ENCODE measurements around the gene OR6A2.

Gene OR6A2

DNA sequence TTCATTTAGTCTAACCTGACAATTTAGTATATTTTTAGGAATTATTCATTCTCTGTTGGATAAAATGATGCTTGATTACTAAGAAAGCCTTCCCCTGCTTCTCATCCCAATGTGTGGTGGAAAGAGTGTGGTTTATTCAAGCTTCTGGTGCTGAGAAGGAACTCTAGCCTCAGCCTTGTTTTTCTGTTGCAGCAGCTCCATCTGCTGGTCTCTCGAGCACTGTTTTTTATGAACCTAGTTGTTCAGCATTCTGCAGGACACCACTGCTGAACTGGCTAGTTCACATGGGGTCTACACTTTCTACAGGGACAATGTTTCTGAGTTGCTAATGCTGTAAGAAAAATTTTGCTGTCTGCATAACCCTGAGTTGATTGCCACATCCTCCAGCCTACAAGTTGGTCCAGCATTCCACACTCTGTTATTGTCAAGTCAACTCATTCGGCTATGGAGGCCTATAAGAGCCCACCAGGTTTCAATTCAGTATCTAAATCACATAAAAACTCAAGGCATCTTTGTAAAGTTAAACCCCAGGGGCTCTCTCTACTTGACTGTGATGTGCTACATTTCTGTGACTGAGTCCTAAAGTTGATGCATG, 42.0 kb downstream of the OR6A2 start:
- DNase-seq (ENCODE audit: low read depth in 2 of 2), result peak; percentile 27 to 52

DNA sequence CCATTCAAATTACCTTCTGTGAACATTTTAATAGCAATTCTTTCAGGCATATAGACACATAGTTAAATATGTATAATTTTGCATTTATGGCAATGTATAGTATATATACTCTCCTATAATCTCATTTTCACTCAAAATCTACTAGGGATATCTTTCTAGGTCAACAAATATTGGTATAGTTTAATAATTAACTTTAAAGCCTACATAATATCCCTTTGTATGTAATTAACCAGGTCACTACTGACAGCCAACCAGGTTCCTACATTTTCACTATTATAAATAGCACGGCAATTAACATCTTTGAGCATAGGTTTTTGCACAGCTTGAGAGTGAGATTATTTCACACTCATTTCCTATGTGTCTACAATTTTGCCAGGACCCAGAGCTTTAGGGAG, 43.5 kb downstream of the OR6A2 start:
- DNase-seq (ENCODE audit: low read depth in 2 of 2), result no peak

DNA sequence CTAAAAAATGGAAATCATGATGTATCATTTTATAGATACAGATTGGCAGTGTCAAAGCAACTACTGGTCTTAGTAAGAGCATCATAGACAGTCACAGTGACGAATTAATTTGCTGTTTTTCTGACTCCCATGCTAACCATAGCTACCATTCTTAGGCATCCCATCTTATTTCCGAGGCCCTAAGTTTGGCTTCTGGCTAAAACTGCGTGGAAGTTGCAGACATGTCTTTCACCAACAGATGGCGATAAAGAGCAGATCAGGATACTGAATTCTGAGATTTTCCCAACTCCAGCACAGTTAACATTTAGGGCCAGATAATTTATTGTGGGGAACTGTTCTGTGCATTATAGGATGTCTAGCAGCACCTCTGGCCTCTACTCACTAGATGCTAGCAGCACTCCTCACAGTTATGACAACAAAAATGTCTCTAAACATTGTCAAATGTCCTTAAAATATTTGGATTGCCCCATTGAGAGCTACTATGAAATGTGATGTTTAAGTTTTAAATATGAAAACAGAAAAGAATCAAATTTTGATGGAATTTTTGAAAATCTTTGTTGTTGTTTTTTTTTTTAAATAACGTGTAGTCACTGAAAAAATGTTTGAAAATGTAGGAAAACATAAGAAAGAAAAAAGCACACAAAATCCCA, 44.1 kb downstream of the OR6A2 start:
- no peak for DNase-seq (ENCODE audit: low read depth in 2 of 2)

DNA sequence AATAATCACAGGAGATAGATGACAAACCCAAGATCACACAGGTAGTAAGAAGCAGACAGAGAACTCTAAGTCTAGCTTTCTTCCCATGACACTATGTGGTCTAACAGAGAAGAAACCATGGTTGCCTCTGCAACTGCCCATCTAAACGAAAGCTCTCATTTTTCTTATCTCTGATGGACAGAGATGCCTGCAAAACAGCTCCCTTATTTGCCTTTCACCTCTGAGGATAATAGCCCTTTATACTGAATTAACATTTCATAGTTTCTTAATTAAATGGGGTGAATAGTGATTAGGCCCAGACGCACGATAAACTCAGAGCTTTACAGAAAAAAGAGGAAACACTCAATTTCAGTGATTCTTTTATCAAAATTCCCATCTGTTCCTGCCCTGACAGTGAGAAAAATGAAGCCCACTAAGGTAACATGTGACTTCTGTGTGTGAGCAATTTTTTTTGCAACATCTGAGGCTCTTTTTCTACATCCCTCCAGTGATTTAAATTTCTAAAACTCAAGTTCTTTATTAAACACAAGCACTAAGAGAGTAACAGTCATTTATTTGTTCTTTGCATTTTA, 52.3 kb downstream of the OR6A2 start:
- DNase-seq (ENCODE audit: low read depth in 2 of 2), result no peak

DNA sequence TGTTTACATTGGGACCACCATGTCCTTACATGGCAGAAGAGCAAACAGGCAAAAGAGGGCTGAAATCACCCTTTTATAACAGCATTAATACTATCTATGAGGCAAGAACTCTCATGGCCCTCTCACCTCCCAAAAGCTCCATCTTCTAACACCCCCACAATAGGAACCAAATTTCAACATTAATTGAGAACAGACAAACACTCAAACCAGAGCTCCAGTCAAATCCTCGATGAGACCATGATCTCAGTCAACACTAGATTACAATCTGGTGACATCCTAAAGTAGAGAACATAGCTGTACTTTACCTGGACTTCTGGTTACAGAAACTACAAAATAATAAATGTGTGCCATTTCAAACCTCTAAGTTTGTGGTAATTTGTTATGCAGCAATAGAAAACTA, 52.9 kb downstream of the OR6A2 start:
- DNase-seq (ENCODE audit: low read depth in 2 of 2), result no peak

DNA sequence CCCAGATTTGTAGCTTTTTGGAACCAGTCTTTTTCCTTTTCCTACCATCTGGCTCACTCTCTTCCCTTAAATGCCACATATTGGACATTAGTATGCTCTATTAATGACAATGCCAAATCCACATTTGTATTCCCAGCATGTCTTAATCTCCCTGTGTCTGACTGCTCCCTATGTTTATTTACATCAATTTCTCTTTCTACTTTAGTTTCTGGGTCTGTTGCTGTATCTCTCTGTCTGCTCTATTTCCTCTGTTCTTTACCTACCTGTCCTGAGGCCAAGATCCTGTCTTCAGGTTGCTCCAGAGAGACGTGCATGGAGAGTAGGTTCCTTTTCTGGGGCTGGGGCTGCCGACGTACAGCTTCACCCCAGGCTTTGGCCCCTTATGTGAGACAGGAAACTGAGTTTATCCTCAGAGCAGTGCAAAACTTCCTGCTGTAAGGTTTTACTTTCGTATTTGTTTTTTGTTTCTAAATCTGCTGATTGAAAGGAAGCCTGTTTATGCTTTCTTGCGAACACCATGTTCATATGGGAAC, 53.3 kb downstream of the OR6A2 start:
- peak in 1 of 2 donors; percentile 15 for DNase-seq (ENCODE audit: low read depth in 2 of 2)

DNA sequence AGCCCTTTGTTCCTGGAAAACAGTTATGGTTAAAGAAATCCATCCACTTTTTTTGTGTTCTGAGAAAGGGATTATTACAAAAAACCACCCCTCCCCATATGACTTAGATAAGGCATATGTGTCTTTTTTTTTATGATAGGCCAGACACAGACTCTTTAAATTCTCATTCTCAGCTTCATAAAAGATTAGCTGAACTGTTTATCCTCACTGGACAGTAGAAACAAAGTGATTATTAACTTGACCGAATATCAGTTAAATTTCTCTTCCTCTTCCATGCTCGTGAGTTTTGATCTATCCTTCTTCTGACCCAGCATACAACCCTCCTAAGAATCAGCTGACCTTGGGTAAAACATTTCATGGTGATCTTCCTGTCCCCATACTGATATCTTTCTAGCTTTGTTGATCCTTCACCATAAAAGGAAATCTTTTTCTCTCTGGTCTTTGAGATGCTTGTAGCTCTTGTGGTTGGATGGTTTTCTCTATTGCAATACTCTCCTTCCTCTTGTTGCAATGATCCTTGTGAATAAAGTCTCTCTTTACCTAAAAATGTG, 53.9 kb downstream of the OR6A2 start:
- no peak for DNase-seq (ENCODE audit: low read depth in 2 of 2)

DNA sequence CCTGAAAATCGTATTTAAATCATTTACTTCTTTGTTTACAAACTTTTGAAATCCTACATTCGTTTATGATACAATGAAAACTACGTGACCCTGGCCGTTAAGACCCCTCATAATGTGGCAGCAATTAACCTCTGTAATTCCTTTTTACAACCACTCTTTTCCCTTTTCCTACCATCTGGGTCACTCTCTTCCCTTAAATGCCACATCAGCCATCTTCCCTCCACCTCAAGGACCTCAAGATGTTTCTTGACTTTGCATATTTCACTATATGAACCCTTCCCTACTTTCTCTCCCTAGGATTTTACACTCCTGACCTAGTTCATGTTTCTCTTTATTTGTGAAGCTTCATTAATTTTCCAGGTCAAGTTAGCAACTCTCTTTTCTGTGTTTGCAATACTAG, 54.5 kb downstream of the OR6A2 start:
- no peak for DNase-seq (ENCODE audit: low read depth in 2 of 2)

DNA sequence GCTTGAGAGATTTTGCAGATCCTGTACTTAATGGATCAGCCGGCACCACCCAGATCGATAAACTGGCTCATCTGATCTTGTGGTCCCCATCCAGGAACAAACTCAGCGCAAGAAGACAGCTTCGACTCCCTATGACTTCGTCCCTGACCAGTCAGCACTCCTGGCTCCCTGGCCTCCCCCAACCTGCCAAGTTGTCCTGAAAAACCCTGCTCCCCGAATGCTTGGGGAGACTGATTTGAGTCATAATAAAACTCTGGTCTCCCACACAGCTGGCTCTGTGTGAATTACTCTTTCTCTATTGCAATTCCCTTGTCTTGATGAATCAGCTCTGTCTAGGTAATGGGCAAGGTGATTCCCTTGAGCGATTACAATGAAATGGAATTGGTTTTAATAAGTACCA, 57.2 kb downstream of the OR6A2 start:
- no peak for DNase-seq (ENCODE audit: low read depth in 2 of 2)
